ENCODE results near the gene SNED1. TPM values are rescaled to one million over a fixed set of nuclear protein-coding genes. Genes with fewer than 3 reads are reported as not detected.

SNED1 gene
- polyA plus RNA-seq, 3 donors from 2014 or later, result 0.24 to 0.56 TPM; not detected in 1

DNA sequence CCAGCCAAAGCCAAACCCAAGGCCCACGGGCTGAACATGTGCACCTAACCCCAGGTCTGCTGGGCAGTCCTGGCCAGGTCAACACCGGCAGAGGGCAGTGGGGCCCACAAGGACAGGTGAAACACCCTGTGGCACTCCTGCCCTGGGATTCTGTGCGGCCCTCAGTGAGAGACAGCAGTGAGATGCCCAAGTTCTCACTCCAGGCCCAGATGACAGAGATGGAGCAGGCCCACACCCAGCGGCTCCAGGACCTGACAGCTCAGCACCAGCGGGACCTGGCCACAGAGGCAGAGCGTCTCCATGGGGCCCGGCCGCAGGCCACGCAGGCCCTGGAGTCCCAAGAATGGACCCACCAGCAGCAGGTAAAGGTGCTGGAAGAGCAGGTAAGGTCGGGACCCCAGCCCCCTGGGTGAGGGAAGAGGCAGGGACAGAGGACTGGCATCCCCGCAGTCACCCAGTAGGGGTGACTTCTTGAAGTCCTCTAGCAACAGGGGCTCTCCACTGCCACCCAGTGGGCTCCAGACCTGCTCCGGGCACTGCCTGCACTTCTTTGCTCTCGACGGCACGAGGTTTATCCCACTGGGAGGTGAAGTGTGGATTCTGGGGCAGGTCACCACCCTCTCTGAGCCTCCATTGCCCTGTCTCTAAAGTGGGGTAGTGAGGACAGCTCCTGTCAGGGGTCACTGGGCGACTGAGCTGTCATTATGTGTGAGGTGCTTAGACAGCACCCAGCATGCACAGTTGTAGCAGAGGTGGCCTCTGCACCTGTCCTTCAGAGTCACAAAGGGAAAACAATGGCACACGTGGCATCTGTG lies 8.8 kb upstream of the SNED1 start:
- H3K27ac Mint-ChIP-seq, result no peak overlapping the region

GRCh38 chr2:240990266-240990529 lies 8.2 kb upstream of the SNED1 start:
- Mint-ChIP-seq H3K4me3 (no peak overlapping the region), H3K27ac (no peak overlapping the region)
- no peak for DNase-seq

More for the DNA sequence above, 8.8 kb upstream of the SNED1 start:
- H3K9me3 Mint-ChIP-seq, result no peaks in the 10 kb centered on the region
- no peaks in the 10 kb centered on the region for H3K4me1 Mint-ChIP-seq
- DNase-seq, result no peak
- peaks cover 0 to 2% (median 2%) of the 10 kb centered on the region in 3 donors for H3K27me3 Mint-ChIP-seq (ENCODE audit: low read depth in 3 of 3)
- no peaks in the 10 kb centered on the region for H3K36me3 Mint-ChIP-seq
- no peak overlapping the region for H3K4me3 Mint-ChIP-seq

GRCh38 chr2:240990726-240991377 lies 7.6 kb upstream of the SNED1 start:
- Mint-ChIP-seq H3K36me3 (no peaks in the 10 kb centered on the region), H3K4me1 (no peaks in the 10 kb centered on the region), H3K4me3 (no peak overlapping the region), H3K9me3 (peaks cover 0 to 2% (median 0%) of the 10 kb centered on the region in 6 donors), H3K27me3 (ENCODE audit: low read depth in 3 of 3) (peaks cover 0 to under 1% (median 0%) of the 10 kb centered on the region in 3 donors), H3K27ac (no peak overlapping the region)
- DNase-seq, result no peak

More at GRCh38 chr2:240990266-240990529, 8.2 kb upstream of the SNED1 start:
- no peaks in the 10 kb centered on the region for H3K36me3 Mint-ChIP-seq
- H3K27me3 Mint-ChIP-seq (ENCODE audit: low read depth in 3 of 3), result peaks cover 0 to 2% (median 2%) of the 10 kb centered on the region in 3 donors
- H3K9me3 Mint-ChIP-seq, result peaks cover 0 to under 1% (median 0%) of the 10 kb centered on the region in 6 donors
- H3K4me1 Mint-ChIP-seq, result no peaks in the 10 kb centered on the region

- no peaks in the 10 kb centered on the region for H3K27me3 Mint-ChIP-seq (ENCODE audit: low read depth in 3 of 3)
- no peak overlapping the region for H3K4me3 Mint-ChIP-seq
- H3K36me3 Mint-ChIP-seq, result no peaks in the 10 kb centered on the region
- peaks cover 0 to 2% (median 0%) of the 10 kb centered on the region in 6 donors for H3K9me3 Mint-ChIP-seq
- H3K4me1 Mint-ChIP-seq, result no peaks in the 10 kb centered on the region
- DNase-seq, result no peak
- H3K27ac Mint-ChIP-seq, result no peak overlapping the region
Measured at GRCh38 chr2:240991378-240992263, 6.8 kb upstream of the SNED1 start.

GRCh38 chr2:240992572-240993291 lies 5.7 kb upstream of the SNED1 start:
- peaks cover 0 to 5% of the 10 kb centered on the region in 2 donors for H3K4me1 Mint-ChIP-seq
- peaks cover 0 to 2% (median 0%) of the 10 kb centered on the region in 6 donors for H3K9me3 Mint-ChIP-seq
- H3K27ac Mint-ChIP-seq, result no peak overlapping the region
- DNase-seq, result no peak
- peaks cover 0 to 3% (median 3%) of the 10 kb centered on the region in 3 donors for H3K27me3 Mint-ChIP-seq (ENCODE audit: low read depth in 3 of 3)
- no peak overlapping the region for H3K4me3 Mint-ChIP-seq
- H3K36me3 Mint-ChIP-seq, result no peaks in the 10 kb centered on the region

DNA sequence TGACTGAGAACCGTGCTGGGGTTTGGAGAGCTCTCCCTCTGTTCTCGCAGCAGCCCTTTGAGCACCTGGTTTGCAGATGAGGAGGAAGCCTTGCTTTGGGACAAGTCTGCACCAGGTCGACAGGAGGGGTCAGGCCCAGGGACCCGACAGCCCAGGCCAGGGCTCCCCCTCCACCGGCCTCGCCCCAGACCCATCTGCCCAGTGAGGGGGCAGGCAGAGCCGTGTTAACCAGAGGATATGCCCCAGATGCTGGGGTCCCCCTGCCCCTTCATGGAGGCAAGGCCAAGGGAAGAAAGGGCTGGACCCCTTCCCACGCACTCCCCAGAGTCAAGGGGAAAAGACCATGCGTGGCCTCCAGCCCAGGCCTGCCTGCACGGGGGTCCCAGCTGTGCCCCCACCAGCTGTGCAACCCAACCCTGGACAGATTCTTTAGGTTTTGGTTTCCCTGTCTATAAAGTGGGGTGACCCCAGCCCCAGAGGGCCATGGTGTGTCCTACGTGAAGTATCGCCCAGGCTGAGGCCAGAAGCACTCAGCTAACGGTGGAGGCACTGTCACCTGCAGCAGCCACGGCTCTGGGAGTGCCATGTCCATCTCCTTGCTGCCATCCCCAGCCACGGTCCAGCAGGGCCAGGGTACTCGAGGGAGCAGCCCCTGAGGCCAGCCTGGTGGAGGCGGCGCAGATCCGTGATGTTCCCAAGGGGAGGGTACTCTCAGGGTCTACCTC lies 4.8 kb upstream of the SNED1 start:
- Mint-ChIP-seq H3K9me3 (peaks cover 0 to 2% (median 0%) of the 10 kb centered on the region in 6 donors), H3K27me3 (ENCODE audit: low read depth in 3 of 3) (peaks cover 0 to 3% (median 3%) of the 10 kb centered on the region in 3 donors), H3K36me3 (no peaks in the 10 kb centered on the region), H3K4me1 (peaks cover 0 to 5% of the 10 kb centered on the region in 2 donors), H3K4me3 (no peak overlapping the region), H3K27ac (no peak overlapping the region)
- no peak for DNase-seq

- H3K36me3 Mint-ChIP-seq, result no peaks in the 10 kb centered on the region
- peaks cover 0 to 5% of the 10 kb centered on the region in 2 donors for H3K4me1 Mint-ChIP-seq
- H3K27me3 Mint-ChIP-seq (ENCODE audit: low read depth in 3 of 3), result peaks cover 0 to 3% (median 3%) of the 10 kb centered on the region in 3 donors
- peaks cover 0 to 2% (median 0%) of the 10 kb centered on the region in 6 donors for H3K9me3 Mint-ChIP-seq
- H3K4me3 Mint-ChIP-seq, result no peak overlapping the region
- no peak for DNase-seq
- H3K27ac Mint-ChIP-seq, result no peak overlapping the region
Measured at GRCh38 chr2:240994171-240994896, 4.1 kb upstream of the SNED1 start.

DNA sequence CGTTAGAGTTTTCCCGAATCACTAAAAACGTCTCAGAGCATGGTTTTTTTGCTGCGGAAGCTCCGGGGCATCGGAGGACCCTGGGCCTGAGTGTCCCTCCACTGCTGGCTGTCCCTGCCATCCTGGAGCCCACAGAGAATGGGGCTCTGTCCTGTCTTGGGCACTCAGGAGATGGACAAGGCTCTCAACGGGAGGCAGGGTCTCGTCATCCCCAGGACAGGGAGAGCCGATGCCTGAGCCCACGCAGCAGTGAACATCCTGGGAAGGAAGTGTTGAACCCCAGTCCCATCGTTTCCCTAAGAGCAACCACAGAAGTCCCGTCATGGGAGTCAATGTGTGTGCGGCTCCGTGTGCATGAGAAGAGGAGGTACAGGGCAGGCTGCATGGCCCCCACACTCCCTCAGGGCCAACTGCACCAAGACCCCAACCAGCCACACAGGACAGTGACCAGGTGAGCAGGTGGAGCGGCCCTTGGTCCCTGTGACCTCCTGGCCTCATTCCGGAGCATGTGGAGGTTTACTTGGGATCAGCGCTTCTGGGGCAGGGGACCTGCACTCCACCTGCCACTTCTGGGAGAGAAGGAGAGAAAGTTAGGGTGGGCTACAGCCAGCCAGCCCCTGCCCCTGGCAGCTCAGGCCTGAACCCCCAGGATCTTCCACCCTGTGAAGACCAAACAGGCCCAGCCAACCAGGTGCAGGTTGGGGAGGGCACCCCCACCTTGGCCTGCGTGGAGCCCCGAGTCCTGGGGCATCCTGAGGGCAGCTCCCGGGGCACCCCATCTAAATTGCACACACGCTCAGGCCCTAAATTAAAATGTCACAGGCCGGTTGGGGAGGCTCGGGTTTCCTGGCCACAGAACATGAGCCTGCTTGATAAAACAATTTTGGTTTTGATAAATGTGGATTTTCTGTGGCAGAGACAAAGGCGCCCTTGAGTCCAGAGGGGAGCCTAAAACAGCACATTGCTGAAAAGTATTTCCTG lies 3.1 kb upstream of the SNED1 start:
- no peak overlapping the region for H3K4me3 Mint-ChIP-seq
- DNase-seq, result no peak
- H3K27me3 Mint-ChIP-seq (ENCODE audit: low read depth in 3 of 3), result peaks cover 2 to 11% (median 3%) of the 10 kb centered on the region in 3 donors
- no peak overlapping the region for H3K27ac Mint-ChIP-seq
- peaks cover 0 to 7% of the 10 kb centered on the region in 2 donors for H3K4me1 Mint-ChIP-seq
- H3K9me3 Mint-ChIP-seq, result peaks cover 0 to 2% (median 0%) of the 10 kb centered on the region in 6 donors
- no peaks in the 10 kb centered on the region for H3K36me3 Mint-ChIP-seq

DNA sequence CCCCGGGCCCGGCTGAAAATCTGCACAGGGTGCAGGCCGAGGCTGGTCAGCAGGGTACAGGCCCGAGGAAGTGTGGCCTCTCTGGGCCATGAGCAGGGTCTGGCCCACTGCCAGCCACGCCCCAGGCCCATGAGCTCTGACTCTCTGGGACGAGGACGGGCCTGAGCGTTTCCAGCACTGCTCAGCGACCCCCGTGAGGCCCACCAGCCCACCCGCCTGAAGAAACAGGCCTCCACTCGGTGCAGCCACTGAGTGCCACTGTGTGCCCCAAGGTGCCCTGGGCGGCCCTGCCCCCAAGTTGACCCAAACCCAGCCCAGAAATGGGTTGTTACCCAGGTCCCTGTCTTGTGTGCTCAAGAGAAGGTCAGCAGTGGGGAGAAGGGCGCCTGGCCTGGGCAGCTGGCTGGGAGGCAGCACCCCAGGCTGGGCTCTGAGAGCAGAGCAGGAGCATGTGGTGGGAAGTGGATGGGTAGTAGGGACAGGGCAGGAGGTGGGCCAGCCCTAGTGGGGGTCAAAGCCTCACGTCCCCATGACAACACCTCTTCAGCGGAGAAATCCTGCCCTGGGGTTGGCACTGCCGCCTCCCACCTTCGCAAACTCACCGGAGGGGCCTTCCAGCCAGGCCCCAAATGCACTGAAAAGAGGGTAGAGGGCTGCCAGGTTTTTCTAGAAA lies 2.1 kb upstream of the SNED1 start:
- no peak overlapping the region for H3K4me3 Mint-ChIP-seq
- no peak for DNase-seq
- no peaks in the 10 kb centered on the region for H3K36me3 Mint-ChIP-seq
- peaks cover 2 to 14% (median 3%) of the 10 kb centered on the region in 3 donors for H3K27me3 Mint-ChIP-seq (ENCODE audit: low read depth in 3 of 3)
- no peak overlapping the region for H3K27ac Mint-ChIP-seq
- peaks cover 0 to 7% of the 10 kb centered on the region in 2 donors for H3K4me1 Mint-ChIP-seq
- peaks cover 0 to 2% (median 0%) of the 10 kb centered on the region in 6 donors for H3K9me3 Mint-ChIP-seq

DNA sequence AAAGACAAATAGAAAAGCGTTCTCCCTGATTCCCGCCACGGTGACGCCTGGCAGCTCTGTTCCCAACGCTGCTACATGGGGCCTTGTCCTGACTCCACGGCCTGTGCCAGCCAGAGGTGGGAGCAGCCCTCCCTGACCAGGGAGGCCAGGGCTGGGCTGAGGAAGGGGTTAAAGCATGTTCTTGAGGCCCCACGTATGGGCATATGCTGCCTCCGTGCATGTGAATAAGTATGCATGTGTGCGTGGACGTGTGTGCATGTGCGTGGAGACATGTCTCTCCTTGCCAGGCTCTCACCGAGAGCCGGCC lies 1.6 kb upstream of the SNED1 start:
- no peak for DNase-seq
- peaks cover 0 to 2% (median 0%) of the 10 kb centered on the region in 6 donors for H3K9me3 Mint-ChIP-seq
- H3K36me3 Mint-ChIP-seq, result no peaks in the 10 kb centered on the region
- H3K27me3 Mint-ChIP-seq (ENCODE audit: low read depth in 3 of 3), result peaks cover 2 to 14% (median 3%) of the 10 kb centered on the region in 3 donors
- peaks cover 0 to 7% of the 10 kb centered on the region in 2 donors for H3K4me1 Mint-ChIP-seq
- no peak overlapping the region for H3K27ac Mint-ChIP-seq
- H3K4me3 Mint-ChIP-seq, result no peak overlapping the region

All from immature natural killer cell (primary cell).